Left kidney (tissue), 2 donors: Measurements from ENCODE around the gene MGRN1. TPM values are rescaled to one million over a fixed set of nuclear protein-coding genes. Genes with fewer than 3 reads are reported as not detected.

Experiments used
- DNase-seq: peaks from one replicate; pipeline ENCODE4 v3.0.0-alpha.2; 2013
- polyA plus RNA-seq: library from polyadenylated mRNA; unstranded; fragments of 120-200 nt; gene quantifications from one replicate; pipeline ENCODE4 v1.2.1, GENCODE V29; 2013; ENCODE audit not compliant: insufficient read length

MGRN1 gene
- polyA plus RNA-seq, 1 donor: 49.1 TPM

DNA sequence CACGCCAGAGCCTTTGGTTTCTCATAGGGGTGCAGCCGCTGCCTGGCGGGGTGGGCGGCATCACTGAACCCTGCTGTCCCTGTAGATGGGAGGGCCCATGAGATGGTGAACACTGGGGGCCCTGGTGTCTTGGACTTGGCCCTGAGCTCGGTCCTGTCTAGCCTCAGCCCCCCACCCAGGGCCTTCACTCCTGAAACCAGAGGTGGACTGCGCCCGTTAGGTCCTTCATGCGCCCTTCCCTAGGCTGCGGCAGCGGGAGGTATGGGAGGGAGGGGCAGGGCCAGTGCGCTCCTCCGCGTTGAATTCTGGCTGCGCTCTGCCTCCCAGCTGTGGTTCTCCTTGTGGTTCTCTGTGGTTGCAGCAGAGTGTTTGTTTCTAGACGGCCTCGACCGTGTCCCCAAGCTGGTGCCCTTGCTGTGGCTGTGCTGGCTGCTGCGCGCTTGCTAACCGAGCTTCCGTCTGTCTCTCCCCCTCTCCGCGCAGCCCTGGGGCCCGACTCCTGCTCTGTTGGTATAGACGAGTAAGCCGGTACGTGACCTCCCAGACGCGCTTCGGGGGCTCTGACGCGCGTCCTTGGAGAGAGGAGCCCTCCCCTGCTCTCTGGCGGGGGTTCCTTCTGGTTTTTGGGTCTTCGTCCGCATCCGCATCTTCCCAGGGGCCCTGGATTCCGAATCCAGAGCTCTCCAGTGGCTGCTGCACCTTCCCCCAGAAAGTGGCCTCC, 61.3 kb downstream of the MGRN1 start:
- no peak for DNase-seq

DNA sequence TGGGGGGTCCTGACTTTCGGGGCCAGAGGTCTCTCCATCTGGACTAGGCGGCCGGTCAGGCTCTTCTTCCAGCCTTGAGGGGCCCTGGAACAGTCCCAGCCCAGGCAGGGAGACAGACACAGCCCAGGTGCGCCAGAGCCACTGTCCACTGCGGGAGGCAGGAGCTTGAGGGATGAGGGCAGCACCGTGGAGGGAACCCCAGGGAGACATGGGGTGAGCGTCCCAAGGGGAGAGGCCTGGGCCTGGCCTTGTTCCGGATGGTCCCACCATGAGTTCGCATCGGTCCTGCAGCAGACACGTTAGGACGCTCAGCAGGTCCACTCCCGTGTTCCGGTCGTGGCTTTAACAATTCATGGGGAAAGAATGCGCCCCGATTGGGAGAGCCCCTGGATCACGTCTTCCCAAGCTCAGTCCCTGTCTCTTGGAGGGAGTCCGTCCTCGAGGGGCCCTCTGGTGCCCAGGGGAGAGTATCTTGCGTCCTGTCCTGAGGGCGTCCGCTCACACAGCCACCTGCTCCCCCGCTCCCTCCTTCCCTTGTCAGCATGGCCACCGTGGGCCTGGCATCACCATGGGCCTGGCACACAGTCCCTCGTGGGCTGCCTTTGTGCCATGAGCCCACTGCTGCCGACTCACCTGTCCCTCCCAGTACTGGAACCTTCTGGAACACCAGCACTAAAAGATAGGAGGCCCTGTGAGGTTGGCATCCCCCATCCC, 62.0 kb downstream of the MGRN1 start:
- no peak for DNase-seq

DNA sequence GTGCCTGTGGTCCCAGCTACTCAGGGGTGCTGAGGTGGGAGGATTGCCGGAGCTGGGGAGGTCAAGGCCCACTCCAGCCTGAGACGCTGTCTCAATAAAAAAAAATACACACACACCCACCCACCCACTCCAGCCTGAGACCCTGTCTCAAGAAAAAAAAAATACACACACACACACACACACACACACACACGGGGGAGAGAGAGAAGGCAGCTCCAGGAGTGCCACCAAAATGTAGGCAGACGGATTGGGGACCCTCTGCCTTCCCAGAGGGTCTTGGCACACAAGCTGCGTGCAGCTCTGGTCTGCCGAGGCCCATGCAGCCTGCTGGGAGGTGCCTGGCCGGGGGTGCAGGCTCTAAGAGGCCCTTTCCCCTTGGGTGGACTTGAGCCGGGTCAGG, 62.8 kb downstream of the MGRN1 start:
- DNase-seq: no peak

DNA sequence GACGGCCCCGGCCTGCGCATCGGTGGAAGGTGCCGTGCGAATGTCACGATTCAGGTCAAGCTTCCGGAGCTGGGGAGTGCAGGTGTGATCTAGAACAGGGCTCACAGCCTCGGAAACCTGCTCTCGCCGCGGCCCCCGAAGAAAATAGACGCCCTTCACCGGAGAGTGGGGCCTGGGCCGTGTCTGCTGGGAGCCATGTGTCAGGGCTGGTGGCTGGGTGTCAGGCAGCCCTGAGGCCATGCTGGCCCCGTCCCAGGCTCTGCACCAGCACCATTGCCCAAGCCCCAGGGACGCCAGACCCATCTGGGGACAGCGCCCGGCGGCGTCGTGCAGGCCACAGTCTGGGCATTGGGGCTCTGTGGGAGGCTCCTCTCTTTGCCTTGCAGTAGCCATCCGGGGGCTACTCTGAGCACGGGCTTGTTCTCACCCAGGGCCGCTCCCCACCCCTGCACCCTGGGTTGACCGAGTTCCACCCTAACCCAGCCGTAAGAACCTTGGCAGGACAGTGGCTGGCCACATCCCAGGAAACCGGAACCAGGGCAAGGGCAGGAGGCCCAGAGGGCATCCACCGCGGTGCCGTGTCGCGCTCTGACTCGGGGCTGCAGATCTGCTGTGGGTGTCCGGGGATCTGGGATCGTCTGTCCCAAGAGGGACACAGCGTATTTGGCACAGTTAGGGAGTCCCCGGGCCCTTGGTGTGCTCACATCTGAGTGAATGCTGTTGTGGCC, 63.5 kb downstream of the MGRN1 start:
- no peak for DNase-seq

DNA sequence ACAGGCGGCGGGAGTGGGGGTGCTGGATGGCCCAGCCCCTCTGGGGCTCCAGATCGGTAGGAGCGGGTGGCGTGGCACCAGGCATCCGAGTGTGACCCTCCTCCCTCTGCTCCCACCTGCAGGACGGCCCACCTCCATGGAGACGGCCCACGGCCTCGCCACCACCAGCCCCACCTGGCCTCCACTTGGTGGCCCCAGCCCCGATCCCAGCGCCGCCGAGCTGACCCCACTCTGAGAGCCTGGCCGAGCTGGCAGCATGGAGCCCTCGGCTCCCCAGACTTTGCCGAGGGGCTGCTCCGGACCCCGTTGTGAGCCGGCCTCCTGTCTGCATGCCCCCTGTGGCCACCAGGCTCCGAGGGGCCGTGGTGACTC, 64.0 kb downstream of the MGRN1 start:
- no peak for DNase-seq

DNA sequence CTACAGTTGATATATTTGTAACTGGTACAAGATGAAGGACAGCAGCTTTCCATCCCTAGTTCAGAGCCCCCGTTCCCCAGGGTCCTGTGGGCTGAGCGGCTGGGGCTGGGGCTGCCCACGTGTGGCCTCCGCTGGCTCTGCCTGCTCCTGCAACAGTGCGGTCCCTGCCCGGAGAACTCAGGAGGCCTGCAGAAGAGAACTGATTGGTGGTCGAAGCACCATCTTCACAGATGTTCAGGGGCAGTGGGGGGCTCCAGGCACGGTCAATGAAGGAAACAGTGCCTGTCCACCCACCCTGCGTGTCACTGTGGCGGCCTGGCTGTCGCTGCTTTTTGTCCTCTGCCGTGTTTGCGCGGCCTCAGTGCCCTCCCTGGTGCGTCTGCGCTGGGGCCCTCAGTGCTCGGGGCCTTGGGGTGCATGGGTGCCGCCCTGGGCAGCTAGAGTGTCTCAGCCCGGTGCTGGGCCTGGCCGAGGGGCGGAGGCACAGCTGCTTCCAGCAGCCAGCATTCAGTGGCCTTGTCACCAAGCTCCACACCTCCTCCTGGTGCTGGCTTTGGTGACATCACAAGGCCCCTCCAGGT, 64.6 kb downstream of the MGRN1 start:
- DNase-seq: no peak

DNA sequence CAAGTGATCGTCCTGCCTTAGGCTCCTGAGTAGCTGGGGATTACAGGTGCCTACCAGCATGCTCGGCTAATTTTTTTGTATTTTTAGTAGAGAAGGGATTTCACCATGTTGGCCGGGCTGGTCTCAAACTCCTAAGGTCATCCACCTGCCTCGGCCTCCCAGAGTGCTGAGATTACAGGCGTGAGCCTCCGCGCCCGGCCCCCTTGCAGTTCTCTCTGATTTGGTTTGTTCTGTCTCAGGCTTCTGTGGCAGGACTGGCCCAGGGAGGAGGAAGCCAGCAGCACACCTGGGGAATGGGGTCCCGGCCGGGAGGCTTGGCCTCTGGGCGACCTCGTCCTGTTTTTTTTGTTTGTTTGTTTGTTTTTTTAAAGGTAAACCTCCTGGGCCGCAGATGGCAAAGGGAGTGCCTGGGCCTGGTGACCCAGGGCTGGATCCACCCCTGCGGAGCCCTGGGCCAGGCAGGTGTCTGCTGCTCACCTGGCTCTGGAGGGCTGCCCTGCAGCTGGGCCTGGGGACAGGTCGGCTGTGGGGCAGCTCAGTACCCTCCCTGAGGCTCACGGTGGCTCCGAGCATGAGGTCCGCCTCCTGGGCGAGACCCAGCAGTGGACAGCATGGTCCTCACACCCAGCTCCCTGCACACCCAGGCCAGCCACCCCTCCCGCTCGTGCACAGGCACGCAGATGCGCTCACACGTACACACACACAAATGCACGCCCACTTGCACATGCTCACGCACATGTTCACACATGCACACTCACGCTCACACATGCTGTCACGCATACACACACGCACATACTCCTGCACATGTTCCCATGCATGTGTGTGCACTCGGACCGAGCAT, 65.5 kb downstream of the MGRN1 start:
- DNase-seq: no peak

DNA sequence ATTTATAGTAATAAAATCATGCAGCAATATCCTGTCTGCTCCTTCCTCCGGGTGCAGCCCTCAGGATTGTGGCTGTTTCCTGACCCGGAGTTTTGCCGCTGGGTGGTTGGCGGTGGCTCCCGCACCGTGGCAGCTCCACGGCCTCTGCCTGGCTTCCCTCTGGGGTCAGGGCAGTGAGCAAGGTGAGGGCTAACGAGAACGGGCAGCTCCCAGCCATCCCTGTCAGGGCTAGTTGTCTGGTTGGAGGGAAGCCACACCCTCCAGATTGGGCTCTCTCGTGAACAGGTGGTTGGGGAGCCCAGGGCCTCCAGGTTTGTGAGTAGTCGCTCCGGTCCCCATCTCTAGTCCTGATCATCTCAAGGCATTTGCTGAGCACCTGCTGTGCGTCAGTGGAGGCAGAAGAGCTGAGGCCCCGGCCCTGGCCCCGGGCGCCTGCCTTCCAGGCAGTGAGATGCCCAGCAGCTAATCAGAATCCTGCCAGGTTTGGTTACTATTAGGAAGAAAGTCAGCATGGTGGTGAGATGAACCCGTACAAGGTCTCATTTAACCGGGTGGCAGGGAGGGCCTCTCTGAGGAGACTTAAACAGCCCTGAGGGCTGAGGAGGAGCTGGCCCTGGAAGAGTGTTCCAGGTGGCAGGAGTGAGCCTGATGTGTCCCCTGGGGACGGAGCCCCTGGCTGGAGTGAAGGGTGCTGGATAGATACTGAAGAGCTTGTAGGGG, 66.5 kb downstream of the MGRN1 start:
- no peak for DNase-seq

DNA sequence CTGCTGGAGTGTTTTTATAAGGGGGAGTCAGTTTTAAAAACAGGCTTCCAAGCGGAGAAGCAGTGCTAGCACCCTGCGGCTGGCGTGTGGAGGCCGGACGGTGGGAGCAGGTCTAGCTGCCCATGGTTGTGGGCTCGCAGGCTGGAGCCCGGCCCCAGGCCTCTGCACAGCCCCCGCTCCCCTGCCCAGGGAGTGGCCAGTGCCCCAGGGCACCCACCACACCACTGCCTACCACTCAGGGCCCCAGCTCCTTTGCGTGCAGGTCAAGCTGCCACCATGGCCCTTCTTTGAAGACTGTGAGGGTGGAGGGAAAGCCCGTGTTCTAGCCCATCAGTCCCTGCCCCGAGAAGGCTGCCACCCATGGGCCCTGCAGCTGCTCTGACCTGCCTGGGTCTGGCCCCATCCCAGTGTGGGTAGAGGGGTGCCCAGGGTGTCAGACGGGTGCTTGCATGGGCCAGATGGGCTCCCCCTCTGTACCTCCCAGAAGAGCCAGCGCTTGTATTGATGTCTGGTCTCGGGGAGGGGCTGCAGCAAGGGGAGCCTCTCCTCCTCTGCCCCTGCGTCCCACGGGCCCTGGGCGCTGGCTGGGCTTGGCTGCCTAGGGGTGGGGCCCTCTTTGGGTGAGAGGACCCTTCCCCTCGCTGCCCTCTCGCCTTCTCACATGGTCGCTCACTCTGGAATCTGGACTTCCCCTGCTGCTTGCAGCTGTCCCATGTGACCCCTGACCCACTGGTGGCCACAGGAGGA, 67.2 kb downstream of the MGRN1 start:
- DNase-seq: no peak

DNA sequence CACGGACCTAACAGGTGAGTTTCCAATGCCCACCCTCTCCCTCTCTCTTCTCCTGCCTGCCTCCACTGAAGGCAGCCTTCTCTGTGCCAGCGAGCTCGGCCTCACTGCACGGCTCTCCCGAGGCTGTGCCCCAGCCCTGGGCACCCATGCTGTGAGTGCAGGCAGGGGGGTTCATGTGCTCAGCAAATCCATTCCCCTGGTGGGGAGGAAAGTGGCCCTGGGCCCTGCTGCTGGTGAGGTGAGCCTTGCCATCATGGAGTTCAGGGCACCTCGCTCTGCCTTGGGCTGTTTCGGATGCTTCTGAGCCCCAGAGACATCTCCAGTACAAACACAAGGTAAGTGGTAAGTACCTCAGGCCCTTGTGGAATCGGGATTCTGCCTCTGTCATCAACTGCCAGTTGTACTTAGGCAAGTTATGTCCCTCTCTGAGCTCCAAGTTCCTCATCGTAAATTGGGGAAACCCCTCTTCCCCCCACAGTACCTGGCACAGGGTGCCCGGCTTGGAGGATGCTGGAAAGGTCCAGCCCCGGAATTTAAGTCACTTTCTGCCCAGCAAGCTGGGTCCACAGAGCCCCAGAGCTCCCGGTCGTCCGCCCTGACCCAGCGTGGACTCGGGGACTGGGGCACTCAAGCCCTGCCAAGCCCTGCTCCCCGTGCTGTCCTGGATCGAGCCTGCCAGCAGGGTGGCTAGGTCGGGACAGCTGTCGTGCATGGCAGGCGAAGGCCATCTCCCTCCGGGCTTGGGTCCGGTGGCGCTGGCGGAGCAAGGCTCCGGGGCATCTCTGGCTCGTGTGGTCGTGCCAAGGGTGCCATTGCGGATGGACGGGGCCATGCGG, 68.1 kb downstream of the MGRN1 start:
- DNase-seq: no peak

DNA sequence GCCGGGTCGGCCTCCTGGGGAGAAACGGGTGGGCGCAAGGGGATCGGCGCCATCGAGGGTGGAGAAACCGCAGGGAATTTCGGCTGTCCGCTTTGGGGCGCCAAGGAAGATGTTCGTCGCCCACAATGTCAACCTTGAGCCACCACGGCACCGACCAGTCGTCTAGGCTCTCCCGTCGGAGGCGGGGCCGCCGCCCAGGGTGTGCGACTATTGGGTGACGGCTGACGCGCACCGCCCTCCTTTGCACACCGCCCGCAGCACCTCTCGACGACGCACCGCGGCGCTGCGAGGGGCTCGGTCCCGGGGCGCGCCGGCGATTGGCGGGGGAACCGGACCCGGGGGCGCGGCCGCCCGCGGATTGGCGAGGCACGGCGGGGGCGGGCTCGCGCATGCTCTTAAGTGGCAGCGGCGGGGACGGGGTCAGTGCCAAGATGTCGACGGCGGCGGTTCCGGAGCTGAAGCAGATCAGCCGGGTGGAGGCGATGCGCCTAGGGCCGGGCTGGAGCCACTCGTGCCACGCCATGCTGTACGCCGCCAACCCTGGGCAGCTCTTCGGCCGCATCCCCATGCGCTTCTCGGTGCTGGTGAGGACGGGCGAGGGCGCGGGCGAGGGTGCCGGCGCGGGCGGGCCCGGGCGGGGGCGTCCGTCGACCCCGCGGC, 68.8 kb downstream of the MGRN1 start, which contains the start of gene NUDT16L1:
NUDT16L1 (plus strand) TSS at position 267 of the 660 bp plus-strand sequence; CDS start at position 432, 165 bp downstream.
- peak; percentile 95 for DNase-seq

DNA sequence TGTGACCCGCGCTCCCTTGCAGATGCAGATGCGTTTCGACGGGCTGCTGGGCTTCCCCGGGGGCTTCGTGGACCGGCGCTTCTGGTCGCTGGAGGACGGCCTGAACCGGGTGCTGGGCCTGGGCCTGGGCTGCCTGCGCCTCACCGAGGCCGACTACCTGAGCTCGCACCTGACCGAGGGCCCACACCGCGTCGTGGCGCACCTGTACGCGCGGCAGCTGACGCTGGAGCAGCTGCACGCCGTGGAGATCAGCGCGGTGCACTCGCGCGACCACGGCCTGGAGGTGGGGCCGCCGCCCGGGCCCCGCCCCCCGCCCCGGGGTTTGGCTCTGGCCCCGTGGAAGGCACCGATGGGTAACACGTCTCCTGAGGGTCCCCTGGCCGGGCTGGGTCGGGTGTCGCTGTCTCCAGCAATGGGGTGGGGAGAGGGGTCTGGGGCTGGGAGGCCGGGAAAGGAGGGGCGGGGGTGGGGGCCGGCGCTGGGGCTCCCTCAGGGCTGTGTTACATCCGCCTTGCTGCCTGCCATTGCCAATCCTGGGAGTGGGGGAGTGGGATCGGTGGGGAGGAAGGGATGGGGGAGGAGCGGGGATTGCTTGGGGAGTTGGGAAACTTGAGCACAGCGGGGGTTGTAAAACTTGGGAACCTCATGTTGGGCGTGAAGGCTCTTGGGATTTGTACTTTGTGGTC, 69.5 kb downstream of the MGRN1 start:
- DNase-seq: peak; percentile 72

DNA sequence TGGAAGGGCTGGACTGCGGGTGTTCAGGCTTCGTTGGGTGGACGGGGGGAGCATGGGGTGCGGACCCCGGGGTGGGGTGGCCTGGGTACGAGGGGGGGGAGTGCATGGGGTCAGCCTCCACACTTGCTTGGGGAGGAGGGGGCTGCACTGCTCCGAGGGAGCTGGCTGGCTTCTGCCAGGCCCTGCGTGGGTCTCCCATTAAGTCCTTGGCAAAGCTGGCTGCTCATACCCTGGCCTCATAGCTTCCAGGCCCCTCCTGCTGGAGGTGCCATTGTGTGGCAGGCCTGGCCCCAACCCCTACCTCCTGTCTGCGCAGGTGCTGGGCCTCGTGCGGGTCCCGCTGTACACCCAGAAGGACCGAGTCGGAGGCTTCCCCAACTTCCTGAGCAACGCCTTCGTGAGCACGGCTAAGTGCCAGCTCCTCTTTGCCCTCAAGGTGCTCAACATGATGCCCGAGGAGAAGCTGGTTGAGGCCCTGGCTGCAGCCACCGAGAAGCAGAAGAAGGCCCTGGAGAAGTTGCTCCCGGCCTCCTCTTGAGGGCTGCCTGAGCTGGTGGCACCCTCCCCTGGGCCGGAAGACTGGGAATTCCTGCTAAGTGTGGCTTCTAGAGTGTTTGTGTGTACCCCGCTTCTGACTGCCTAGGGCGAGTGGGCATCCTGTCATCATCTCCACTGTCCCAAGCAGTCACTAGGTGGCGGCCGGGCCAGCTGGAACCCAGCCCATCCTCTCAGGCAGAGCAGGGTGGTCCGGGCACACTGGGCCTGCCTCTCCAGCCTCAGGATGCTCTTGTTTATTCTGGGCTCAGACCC, 70.2 kb downstream of the MGRN1 start:
- DNase-seq: no peak

DNA sequence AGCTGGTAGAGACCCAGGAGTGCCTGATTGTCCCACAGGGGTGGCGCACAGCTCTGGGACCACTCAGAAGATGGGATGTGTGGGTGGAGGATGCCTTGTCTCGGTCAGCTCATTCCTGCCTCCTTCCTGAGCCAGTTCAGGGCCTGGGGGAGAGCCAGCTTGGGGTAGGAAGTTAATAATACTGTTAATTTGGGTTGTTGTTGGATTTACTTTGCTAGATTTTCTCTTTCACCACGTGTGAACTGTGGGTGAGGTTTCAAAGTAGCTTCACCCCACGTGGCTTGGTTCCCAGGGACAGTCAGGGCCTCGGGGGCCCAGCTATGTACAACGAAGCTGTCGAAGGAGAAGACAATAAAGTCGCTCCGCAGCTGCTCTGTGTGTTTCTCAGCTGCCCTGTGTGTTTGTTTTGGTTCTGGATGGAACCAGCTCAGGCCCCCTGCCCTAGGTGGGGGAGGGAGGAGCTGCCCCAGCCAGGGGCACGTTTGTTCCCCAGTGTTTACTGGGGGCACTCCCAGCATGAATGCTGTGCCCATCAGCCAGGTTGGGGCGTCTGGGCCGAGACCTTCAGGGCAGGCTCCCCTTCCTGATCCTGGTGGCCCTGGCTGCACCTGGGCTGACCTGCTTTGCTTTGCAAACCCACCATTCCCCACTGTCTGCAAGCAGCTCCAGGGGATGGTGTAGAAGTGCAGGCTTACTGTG, 71.0 kb downstream of the MGRN1 start:
- no peak for DNase-seq

DNA sequence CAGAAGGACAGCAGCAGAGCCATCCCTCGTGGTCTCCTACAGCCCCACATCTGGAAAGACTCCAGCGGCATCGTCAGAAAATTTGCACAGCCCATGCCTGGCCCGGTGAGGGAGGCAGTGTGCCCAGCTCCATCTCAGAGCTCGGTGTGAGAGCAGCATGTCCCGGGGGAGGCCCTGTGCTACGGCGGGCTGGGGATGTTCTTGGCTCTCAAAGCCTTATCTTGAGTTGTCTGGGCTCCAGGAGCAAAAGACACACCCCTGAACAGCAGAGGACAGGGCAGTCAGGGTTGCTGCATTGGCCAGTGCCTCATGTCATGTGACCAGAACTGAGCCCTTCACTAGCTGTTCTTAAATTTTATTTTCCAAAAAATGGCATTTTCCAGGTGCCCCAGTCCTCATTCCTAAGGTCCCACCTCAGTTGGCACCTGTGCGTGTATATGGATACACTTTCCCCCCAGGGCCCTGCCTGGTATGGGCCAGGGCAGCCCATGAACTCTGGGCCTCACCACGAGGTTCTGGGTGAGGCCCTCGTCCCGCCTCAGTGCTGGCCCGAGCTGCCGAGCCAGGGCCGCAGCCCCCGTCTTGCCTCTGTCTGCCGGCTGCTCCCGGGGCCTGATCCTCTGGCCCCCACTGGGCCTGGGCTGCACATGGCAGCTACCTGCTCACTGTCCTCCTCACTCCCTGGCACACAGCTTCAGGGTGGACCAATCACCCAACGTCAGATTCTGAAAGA, 71.7 kb downstream of the MGRN1 start:
- DNase-seq: no peak
